ENCODE measurements around the gene TSPOAP1. TPM values are rescaled to one million over a fixed set of nuclear protein-coding genes. Genes with fewer than 3 reads are reported as not detected.

TSPOAP1 gene
- total and polyA plus RNA-seq, 2 of the 13 experiments (the other 11 are each of a cell fraction or from before 2014, with no cell fraction given), result not detected

DNA sequence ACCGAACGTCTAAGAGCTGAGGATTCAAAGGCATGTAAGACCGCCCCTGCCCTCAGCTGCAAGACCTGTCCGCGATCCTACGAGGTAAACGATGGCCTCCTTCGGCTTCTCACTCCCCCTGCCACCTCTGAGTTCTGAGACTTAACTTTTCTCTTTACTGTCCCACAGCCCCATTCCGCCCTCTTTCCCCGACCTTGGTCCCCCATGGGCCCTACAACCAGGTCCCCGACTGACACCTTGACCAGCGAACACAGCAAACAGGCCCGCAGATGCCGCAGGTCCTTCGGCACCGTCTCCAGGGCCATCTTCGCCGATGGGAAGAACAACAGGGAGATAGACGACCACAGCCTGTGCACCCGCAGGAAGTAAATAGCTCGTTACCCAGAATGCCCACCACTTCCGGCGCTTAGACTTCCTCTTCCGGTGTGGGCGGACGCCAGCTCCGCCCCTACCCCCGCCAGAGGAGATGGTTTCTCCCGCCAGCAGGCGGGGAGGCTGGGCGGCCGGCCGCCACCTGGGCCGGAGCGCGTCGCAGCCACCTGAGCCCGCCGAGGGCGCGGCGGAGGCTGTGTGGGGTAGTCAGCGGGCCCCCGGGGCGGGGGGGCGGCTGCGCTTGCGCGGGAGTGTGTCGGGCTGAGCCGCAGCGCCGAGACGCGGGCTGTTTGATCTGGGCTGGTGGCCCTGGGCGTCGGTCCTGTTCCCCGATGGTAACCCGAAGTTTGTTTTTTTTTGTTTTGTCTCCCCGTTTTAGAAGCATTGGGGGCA lies 23.4 kb upstream of the TSPOAP1 start, which contains the start of gene SUPT4H1 (continued):
- TF ChIP-seq, protein P1, sequence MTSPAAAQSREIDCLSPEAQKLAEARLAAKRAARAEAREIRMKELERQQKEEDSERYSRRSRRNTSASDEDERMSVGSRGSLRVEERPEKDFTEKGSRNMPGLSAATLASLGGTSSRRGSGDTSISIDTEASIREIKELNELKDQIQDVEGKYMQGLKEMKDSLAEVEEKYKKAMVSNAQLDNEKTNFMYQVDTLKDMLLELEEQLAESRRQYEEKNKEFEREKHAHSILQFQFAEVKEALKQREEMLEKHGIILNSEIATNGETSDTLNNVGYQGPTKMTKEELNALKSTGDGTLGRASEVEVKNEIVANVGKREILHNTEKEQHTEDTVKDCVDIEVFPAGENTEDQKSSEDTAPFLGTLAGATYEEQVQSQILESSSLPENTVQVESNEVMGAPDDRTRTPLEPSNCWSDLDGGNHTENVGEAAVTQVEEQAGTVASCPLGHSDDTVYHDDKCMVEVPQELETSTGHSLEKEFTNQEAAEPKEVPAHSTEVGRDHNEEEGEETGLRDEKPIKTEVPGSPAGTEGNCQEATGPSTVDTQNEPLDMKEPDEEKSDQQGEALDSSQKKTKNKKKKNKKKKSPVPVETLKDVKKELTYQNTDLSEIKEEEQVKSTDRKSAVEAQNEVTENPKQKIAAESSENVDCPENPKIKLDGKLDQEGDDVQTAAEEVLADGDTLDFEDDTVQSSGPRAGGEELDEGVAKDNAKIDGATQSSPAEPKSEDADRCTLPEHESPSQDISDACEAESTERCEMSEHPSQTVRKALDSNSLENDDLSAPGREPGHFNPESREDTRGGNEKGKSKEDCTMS (CRISPR knock-in tag; conservative IDR thresholded peaks at IDR 0.05), result no peak
- peak; percentile 96 for TF ChIP-seq ZNF224 (CRISPR knock-in tag; IDR thresholded peaks at IDR 0.05)
- TF ChIP-seq, protein P2, sequence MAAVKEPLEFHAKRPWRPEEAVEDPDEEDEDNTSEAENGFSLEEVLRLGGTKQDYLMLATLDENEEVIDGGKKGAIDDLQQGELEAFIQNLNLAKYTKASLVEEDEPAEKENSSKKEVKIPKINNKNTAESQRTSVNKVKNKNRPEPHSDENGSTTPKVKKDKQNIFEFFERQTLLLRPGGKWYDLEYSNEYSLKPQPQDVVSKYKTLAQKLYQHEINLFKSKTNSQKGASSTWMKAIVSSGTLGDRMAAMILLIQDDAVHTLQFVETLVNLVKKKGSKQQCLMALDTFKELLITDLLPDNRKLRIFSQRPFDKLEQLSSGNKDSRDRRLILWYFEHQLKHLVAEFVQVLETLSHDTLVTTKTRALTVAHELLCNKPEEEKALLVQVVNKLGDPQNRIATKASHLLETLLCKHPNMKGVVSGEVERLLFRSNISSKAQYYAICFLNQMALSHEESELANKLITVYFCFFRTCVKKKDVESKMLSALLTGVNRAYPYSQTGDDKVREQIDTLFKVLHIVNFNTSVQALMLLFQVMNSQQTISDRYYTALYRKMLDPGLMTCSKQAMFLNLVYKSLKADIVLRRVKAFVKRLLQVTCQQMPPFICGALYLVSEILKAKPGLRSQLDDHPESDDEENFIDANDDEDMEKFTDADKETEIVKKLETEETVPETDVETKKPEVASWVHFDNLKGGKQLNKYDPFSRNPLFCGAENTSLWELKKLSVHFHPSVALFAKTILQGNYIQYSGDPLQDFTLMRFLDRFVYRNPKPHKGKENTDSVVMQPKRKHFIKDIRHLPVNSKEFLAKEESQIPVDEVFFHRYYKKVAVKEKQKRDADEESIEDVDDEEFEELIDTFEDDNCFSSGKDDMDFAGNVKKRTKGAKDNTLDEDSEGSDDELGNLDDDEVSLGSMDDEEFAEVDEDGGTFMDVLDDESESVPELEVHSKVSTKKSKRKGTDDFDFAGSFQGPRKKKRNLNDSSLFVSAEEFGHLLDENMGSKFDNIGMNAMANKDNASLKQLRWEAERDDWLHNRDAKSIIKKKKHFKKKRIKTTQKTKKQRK (IDR thresholded peaks at IDR 0.05; ENCODE audit: low read length), result no peak
- TF ChIP-seq ZNF253 (CRISPR knock-in tag; IDR thresholded peaks at IDR 0.05; ENCODE audit: borderline replicate concordance), result no peak; the same call in 1 of the 2 replicates
- peak; percentile 91 for TF ChIP-seq KLF6 (CRISPR knock-in tag; IDR thresholded peaks at IDR 0.05)
- peak; percentile 84; the same call in 1 of the 2 replicates for TF ChIP-seq ETV6 (CRISPR knock-in tag; conservative IDR thresholded peaks at IDR 0.05)
- peak; percentile 98 for TF ChIP-seq PHF5A (CRISPR knock-in tag; IDR thresholded peaks at IDR 0.05; ENCODE audit: low read depth, unreplicated experiment)
- peak; percentile 97; the same call in 1 of the 2 replicates for TF ChIP-seq AKAP8 (CRISPR knock-in tag; IDR thresholded peaks at IDR 0.05)
- TF ChIP-seq FOXM1 (CRISPR knock-in tag; IDR thresholded peaks at IDR 0.05), result no peak
- TF ChIP-seq, protein P3, sequence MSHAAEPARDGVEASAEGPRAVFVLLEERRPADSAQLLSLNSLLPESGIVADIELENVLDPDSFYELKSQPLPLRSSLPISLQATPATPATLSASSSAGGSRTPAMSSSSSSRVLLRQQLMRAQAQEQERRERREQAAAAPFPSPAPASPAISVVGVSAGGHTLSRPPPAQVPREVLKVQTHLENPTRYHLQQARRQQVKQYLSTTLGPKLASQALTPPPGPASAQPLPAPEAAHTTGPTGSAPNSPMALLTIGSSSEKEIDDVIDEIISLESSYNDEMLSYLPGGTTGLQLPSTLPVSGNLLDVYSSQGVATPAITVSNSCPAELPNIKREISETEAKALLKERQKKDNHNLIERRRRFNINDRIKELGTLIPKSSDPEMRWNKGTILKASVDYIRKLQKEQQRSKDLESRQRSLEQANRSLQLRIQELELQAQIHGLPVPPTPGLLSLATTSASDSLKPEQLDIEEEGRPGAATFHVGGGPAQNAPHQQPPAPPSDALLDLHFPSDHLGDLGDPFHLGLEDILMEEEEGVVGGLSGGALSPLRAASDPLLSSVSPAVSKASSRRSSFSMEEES (CRISPR knock-in tag; IDR thresholded peaks at IDR 0.05), result no peak; the same call in 1 of the 2 replicates
- TF ChIP-seq HOXA9 (CRISPR knock-in tag; IDR thresholded peaks at IDR 0.05; ENCODE audit: borderline replicate concordance), result peak; percentile 77
- peak; percentile 45 for TF ChIP-seq NFYC (CRISPR knock-in tag; IDR thresholded peaks at IDR 0.05)
- TF ChIP-seq SRSF4 (IDR thresholded peaks at IDR 0.05; ENCODE audit: low read depth, low read length, poor library complexity, severe bottlenecking), result peak; percentile 83
- no peak for TF ChIP-seq STAT5B (CRISPR knock-in tag; IDR thresholded peaks at IDR 0.05)
- peak; percentile 97; the same call in 1 of the 2 replicates for TF ChIP-seq FIP1L1 (IDR thresholded peaks at IDR 0.05; ENCODE audit: borderline replicate concordance, insufficient read depth, low read depth, low read length)
- TF ChIP-seq ZSCAN22 (CRISPR knock-in tag; IDR thresholded peaks at IDR 0.05), result peak; percentile 76; the same call in 1 of the 2 replicates
- no peak for TF ChIP-seq ZNF569 (CRISPR knock-in tag; IDR thresholded peaks at IDR 0.05; ENCODE audit: borderline replicate concordance)
- peak; percentile 83 for TF ChIP-seq DR1 (CRISPR knock-in tag; IDR thresholded peaks at IDR 0.05)
- TF ChIP-seq ZNF136 (CRISPR knock-in tag; IDR thresholded peaks at IDR 0.05; ENCODE audit: low read depth), result no peak; the same call in 1 of the 2 replicates
- TF ChIP-seq TCF7 (IDR thresholded peaks at IDR 0.05; ENCODE audit: low read depth), result peak; percentile 80; the same call in 1 of the 2 replicates
- TF ChIP-seq TCF7L2 (IDR thresholded peaks at IDR 0.05; ENCODE audit: low read depth, low read length), result no peak
- TF ChIP-seq ZNF496 (CRISPR knock-in tag; IDR thresholded peaks at IDR 0.05; ENCODE audit: insufficient replicate concordance), result no peak
- no peak for TF ChIP-seq ARNT (IDR thresholded peaks at IDR 0.05)

Measured in HepG2 (cell line).